NCI-H146 (cell line): Measurements from ENCODE around the gene DLGAP4.

Source experiments
- DNase-seq: peaks from one replicate; lab custom pipeline; 2025; lab: John Stamatoyannopoulos, UW

DLGAP4 gene

GRCh38 chr20:36333841-36334240 is 27.7 kb downstream of the DLGAP4 start:
- no peak for DNase-seq

GRCh38 chr20:36334281-36335205 is 28.4 kb downstream of the DLGAP4 start:
- DNase-seq = peak; percentile 26

GRCh38 chr20:36335206-36335870 is 29.2 kb downstream of the DLGAP4 start:
- DNase-seq = no peak

- DNase-seq = no peak
Measured at GRCh38 chr20:36336204-36336603, 30.1 kb downstream of the DLGAP4 start.

- no peak for DNase-seq
Measured at GRCh38 chr20:36336954-36337704, 31.0 kb downstream of the DLGAP4 start.

- no peak for DNase-seq
Measured at GRCh38 chr20:36337886-36338285, 31.7 kb downstream of the DLGAP4 start.

GRCh38 chr20:36339646-36340592 is 33.8 kb downstream of the DLGAP4 start:
- DNase-seq = no peak

GRCh38 chr20:36340593-36340990 is 34.5 kb downstream of the DLGAP4 start:
- DNase-seq = no peak

GRCh38 chr20:36341331-36342020 is 35.3 kb downstream of the DLGAP4 start:
- DNase-seq = no peak

GRCh38 chr20:36342331-36343120 is 36.4 kb downstream of the DLGAP4 start:
- DNase-seq = no peak

- DNase-seq = no peak
Measured at GRCh38 chr20:36343641-36344040, 37.5 kb downstream of the DLGAP4 start.

GRCh38 chr20:36344517-36345132 is 38.5 kb downstream of the DLGAP4 start:
- no peak for DNase-seq

GRCh38 chr20:36346256-36346655 is 40.1 kb downstream of the DLGAP4 start:
- DNase-seq = no peak

- no peak for DNase-seq
Measured at GRCh38 chr20:36349384-36350170, 43.4 kb downstream of the DLGAP4 start.

- no peak for DNase-seq
Measured at GRCh38 chr20:36350439-36350838, 44.3 kb downstream of the DLGAP4 start.

- DNase-seq = no peak
Measured at GRCh38 chr20:36351937-36352336, 45.8 kb downstream of the DLGAP4 start.

GRCh38 chr20:36352843-36353553 is 46.9 kb downstream of the DLGAP4 start:
- DNase-seq = no peak

GRCh38 chr20:36353740-36354139 is 47.6 kb downstream of the DLGAP4 start:
- DNase-seq = peak; percentile 13
